ENCODE measurements around the gene TIAM2.

DNA sequence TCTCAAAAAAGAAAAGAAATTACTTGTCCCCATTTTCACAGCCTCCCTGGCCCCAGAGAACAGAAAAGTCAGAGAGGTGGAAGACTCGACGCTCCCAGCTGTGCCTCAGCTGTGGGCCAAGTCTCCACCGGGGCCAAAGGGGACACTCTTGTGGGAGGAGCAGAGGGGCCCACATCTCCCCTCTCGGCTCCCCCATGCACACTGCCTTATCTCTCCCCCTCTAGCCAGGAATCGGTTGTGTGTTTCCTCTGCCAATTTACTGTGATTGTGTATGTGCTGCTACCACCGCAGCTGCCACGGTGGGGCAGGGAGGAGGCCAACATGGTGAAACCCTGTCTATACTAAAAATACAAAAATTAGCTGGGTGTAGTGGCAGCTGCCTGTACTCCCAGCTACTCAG, 8.4 kb downstream of the TIAM2 start:
- TF ChIP-seq, protein P1, sequence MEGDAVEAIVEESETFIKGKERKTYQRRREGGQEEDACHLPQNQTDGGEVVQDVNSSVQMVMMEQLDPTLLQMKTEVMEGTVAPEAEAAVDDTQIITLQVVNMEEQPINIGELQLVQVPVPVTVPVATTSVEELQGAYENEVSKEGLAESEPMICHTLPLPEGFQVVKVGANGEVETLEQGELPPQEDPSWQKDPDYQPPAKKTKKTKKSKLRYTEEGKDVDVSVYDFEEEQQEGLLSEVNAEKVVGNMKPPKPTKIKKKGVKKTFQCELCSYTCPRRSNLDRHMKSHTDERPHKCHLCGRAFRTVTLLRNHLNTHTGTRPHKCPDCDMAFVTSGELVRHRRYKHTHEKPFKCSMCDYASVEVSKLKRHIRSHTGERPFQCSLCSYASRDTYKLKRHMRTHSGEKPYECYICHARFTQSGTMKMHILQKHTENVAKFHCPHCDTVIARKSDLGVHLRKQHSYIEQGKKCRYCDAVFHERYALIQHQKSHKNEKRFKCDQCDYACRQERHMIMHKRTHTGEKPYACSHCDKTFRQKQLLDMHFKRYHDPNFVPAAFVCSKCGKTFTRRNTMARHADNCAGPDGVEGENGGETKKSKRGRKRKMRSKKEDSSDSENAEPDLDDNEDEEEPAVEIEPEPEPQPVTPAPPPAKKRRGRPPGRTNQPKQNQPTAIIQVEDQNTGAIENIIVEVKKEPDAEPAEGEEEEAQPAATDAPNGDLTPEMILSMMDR (IDR thresholded peaks at IDR 0.05; ENCODE audit: extremely low read depth in 1 of 2, insufficient read depth in 1 of 2, low read depth in 1 of 2, low read length in 2 of 2), result no peak
- no peak for TF ChIP-seq POLR2A (IDR thresholded peaks at IDR 0.05; ENCODE audit: low read depth, low read length)
- no peak for TF ChIP-seq EZH2 (IDR thresholded peaks at IDR 0.05; ENCODE audit: borderline replicate concordance, low read depth, low read length, severe bottlenecking)
- no peak for TF ChIP-seq POLR2AphosphoS5 (IDR thresholded peaks at IDR 0.05; ENCODE audit: insufficient read depth, low read depth, low read length)
- no peak for TF ChIP-seq JUN (IDR thresholded peaks at IDR 0.05; ENCODE audit: borderline replicate concordance, insufficient read depth, insufficient read length, low read depth)
- no peak for TF ChIP-seq GATA2 (IDR thresholded peaks at IDR 0.05; ENCODE audit: insufficient read depth, insufficient read length, low read depth, low read length)
- TF ChIP-seq FOS (IDR thresholded peaks at IDR 0.05; ENCODE audit: borderline replicate concordance, insufficient read depth, low read length), result no peak

All from endothelial cell of umbilical vein (primary cell).